GM12873 (cell line): ENCODE measurements around the gene LOXHD1.

ENCODE experiments used
- CTCF ChIP-seq: IDR thresholded peaks from 2 replicates; pipeline ENCODE4 v1.5.1; 2012; ENCODE audit warnings: low read depth, mild to moderate bottlenecking, moderate library complexity, low read length, control low read depth; ENCODE audit not compliant: insufficient read depth; ENCODE audit errors: missing control alignments

The LOXHD1 gene

GRCh38 chr18:46679846-46680598, 23.0 kb upstream of the LOXHD1 start:
- no peak for TF ChIP-seq CTCF

DNA sequence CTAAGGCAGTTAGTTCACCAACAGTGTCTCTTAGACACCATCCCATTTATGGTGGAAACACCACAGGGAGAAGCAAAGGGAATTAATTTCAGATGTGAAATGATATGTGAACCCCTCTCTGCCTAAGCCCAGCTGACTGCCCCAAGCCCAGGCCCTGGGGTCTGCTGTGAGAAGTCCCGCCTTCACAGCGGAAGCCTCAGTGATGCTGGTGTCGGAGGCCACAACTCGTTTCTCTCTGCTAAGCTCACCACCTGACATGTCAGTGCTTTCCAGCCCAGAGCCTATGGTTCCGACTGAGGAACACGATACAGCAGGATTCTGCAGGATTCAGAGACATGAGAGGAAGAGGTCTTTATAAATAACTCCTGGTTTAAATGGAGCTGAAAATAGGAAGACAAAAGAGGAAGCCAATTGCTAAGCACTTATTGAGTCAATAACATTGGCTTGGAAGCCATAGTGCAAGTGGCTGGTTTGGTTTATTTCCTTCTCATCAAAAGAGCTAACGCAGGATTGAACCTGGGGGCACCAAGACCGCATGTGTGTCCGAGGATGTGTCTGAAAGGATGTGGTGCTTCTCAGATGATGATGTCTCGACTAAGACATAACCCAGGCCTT, 21.9 kb upstream of the LOXHD1 start:
- no peak for TF ChIP-seq CTCF

GRCh38 chr18:46678041-46678440, 21.0 kb upstream of the LOXHD1 start:
- no peak for TF ChIP-seq CTCF

GRCh38 chr18:46677611-46678010, 20.6 kb upstream of the LOXHD1 start:
- TF ChIP-seq CTCF = peak; percentile 3

DNA sequence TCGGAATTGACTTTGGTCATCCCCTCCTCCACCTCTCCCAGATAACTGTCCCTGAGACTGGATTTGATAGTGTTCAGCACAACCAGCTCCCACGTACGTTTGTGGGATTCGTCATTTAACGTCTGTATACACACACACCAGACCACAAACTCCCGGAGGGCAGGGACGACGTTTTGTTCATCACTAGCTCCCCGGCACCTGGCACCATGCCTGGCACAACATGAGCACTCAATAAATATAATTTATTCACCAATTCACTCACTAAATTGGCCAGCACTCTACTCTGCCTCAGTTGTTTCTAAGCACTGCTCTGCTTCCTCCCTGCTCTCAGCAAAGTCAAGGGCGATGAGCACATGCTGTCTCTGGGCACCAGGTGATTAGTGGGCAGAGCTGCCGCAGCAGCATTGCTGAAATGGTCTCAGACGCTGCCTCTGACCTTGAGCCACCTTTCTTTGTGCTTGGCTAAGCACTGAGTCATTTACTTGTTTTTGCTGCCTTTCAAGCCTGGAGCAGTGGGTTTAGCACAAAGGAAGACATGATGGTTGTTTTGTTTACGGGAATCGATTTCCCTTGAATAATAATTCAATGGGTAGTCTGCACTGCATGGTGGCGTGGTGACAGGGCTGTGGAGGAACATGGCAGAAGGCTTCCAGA, 19.3 kb upstream of the LOXHD1 start:
- TF ChIP-seq CTCF = no peak

DNA sequence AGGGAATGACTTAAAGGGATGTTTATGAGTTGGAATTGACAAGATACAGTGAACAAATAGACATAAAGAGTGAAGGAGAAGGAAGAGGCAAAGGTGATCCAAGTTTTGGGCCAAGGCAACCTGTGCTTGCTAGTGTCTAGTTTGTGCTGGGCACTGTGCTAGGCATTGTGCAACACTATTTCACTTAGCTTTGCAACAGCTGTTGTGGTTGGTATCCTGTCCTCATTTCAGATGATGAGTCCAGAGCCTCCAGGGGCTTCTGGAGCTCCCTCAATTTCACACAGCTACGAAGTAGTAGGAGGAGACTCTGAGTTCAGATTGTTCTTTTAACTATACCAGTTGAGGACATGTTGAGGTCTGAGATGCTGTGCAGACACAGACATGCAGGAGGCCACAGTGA, 18.1 kb upstream of the LOXHD1 start:
- TF ChIP-seq CTCF = no peak
